ENCODE measurements around the gene GARRE1. TPM values are rescaled to one million over a fixed set of nuclear protein-coding genes. Genes with fewer than 3 reads are reported as not detected.

The GARRE1 gene
- total and polyA plus RNA-seq, 4 donors = 6.7 to 69.0 (median 14.7) TPM

DNA sequence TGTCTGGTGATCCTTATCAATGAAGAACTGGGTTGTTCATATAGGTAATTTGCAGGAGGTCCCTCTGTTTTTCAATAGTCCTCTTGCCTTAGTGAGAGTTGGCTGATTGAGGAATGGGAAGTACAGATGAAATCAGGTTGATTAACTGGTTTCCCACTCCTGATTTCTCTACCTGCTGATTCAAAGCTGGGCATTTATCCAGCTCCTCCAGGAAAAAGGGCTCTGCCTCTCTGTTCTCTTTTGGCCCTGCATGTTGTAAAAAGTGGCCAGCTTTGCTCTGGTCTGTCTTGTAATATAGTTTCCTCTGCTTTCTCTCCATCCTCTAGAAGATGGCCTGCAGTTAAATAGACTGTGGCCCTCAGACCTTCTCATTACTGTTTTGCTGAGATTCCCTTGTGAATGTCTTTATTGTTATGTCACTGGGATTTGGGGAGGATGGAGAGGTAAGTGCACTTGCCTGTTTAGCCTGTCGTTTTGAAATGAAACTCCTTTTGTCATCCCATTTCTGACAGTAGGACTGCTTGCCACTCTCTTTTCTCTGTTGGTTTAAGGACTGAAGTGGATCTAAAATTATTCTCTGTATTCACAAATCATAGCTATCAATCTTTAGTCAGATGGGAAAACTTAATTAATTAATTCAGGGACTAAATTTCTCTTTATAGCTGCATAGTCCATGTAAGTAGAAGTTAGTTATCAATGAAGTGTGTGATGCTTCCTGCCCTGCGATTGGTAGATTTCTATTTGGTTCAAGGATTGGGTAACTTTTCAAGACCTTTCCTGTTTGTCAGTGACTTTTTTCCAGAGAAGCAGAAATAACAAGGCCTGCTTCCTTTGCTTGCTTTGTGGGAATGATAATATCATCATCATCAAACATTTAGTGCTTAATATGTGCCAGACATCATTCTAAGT lies 28.5 kb downstream of the GARRE1 start:
- 49 to 65% methylated on average over 2 of the region's 2 CpGs for WGBS, 2 donors
- Histone ChIP-seq H3K9me3 (ENCODE audit: control insufficient read depth in 4 of 4, insufficient read depth in 3 of 4, low read length in 3 of 4) (no peaks in the 10 kb centered on the region), H3K36me3 (ENCODE audit: control insufficient read depth in 4 of 4, insufficient read depth in 4 of 4, low read length in 4 of 4) (peaks cover 0 to 8% (median 2%) of the 10 kb centered on the region in 4 donors), H3K9ac (ENCODE audit: insufficient read depth in 1 of 2, low read length in 2 of 2) (no peak overlapping the region), H3K4me1 (ENCODE audit: control insufficient read depth in 5 of 5, insufficient read depth in 5 of 5, low read length in 5 of 5) (peaks cover 0 to 7% (median 0%) of the 10 kb centered on the region in 5 donors), H3K4me3 (no peak overlapping the region), H3K27ac (ENCODE audit: low read depth in 1 of 2, low read length in 1 of 2) (no peak overlapping the region), H3K27me3 (ENCODE audit: control insufficient read depth in 3 of 3, insufficient read depth in 3 of 3, low read length in 2 of 3) (no peaks in the 10 kb centered on the region)
- no peak for ATAC-seq (ENCODE audit: insufficient read depth, low FRiP score)
- no peak for DNase-seq
- TF ChIP-seq, protein P1, sequence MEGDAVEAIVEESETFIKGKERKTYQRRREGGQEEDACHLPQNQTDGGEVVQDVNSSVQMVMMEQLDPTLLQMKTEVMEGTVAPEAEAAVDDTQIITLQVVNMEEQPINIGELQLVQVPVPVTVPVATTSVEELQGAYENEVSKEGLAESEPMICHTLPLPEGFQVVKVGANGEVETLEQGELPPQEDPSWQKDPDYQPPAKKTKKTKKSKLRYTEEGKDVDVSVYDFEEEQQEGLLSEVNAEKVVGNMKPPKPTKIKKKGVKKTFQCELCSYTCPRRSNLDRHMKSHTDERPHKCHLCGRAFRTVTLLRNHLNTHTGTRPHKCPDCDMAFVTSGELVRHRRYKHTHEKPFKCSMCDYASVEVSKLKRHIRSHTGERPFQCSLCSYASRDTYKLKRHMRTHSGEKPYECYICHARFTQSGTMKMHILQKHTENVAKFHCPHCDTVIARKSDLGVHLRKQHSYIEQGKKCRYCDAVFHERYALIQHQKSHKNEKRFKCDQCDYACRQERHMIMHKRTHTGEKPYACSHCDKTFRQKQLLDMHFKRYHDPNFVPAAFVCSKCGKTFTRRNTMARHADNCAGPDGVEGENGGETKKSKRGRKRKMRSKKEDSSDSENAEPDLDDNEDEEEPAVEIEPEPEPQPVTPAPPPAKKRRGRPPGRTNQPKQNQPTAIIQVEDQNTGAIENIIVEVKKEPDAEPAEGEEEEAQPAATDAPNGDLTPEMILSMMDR (IDR thresholded peaks at IDR 0.05; ENCODE audit: control extremely low read depth, extremely low read depth) = no peak

DNA sequence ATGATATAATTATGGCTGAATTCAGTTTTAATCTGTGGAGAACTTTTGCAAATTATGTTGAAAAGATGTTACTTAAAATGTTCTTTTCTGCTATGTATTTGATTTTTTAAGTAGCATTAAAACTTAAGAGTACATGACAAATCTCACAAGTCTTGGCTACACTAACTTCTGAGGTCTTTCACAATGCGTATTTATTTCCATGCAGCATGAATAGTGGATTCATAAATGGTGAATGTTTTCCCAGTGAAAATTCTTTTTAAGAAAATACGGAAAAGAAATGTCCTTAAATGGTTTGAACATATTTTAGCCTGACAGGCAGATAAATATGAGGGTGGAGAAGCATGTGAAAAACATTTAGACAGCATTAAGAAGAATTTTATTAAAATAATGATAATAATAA lies 30.2 kb downstream of the GARRE1 start:
- no peak for ATAC-seq (ENCODE audit: insufficient read depth, low FRiP score)
- no peak for DNase-seq
- H3K9ac ChIP-seq (ENCODE audit: insufficient read depth in 1 of 2, low read length in 2 of 2) = no peak overlapping the region
- 86 to 95% methylated on average over 2 of the region's 2 CpGs for WGBS, 2 donors
- peaks cover 0 to 3% (median 0%) of the 10 kb centered on the region in 4 donors for H3K36me3 ChIP-seq (ENCODE audit: control insufficient read depth in 4 of 4, insufficient read depth in 4 of 4, low read length in 4 of 4)
- no peak overlapping the region for H3K27ac ChIP-seq (ENCODE audit: low read depth in 1 of 2, low read length in 1 of 2)
- TF ChIP-seq, protein P1 (IDR thresholded peaks at IDR 0.05; ENCODE audit: control extremely low read depth, extremely low read depth) = no peak
- H3K4me3 ChIP-seq = no peak overlapping the region
- no peaks in the 10 kb centered on the region for H3K9me3 ChIP-seq (ENCODE audit: control insufficient read depth in 4 of 4, insufficient read depth in 3 of 4, low read length in 3 of 4)
- H3K4me1 ChIP-seq (ENCODE audit: control insufficient read depth in 5 of 5, insufficient read depth in 5 of 5, low read length in 5 of 5) = peaks cover 0 to 7% (median 0%) of the 10 kb centered on the region in 5 donors
- H3K27me3 ChIP-seq (ENCODE audit: control insufficient read depth in 3 of 3, insufficient read depth in 3 of 3, low read length in 2 of 3) = no peaks in the 10 kb centered on the region

DNA sequence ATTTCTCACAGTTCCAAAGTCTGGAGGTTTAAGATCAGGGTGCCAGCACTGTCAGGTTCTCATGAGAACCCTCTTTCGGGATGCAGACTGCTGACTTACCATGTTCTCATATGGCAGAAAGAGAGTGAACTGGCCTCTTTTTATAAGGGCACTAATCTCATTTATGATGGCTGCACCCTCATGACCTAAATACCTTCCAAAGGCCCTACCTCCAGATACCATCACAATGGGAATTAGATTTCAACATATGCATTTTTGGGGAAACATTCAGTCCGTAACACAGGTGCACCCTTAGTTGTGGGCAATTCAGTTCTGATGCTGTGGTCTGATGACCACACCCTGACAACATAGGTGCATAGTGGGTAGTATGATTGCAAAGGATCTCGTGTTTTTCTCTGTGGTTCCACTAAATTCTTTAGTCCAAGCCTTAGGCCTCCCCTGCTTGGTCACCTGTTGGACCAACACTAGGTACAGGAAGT lies 33.3 kb downstream of the GARRE1 start:
- Histone ChIP-seq H3K36me3 (ENCODE audit: control insufficient read depth in 4 of 4, insufficient read depth in 4 of 4, low read length in 4 of 4) (peaks cover 0 to 3% (median 0%) of the 10 kb centered on the region in 4 donors), H3K27ac (ENCODE audit: low read depth in 1 of 2, low read length in 1 of 2) (no peak overlapping the region), H3K4me1 (ENCODE audit: control insufficient read depth in 5 of 5, insufficient read depth in 5 of 5, low read length in 5 of 5) (peaks cover 0 to 5% (median 0%) of the 10 kb centered on the region in 5 donors), H3K9me3 (ENCODE audit: control insufficient read depth in 4 of 4, insufficient read depth in 3 of 4, low read length in 3 of 4) (no peaks in the 10 kb centered on the region), H3K9ac (ENCODE audit: insufficient read depth in 1 of 2, low read length in 2 of 2) (no peak overlapping the region), H3K4me3 (no peak overlapping the region), H3K27me3 (ENCODE audit: control insufficient read depth in 3 of 3, insufficient read depth in 3 of 3, low read length in 2 of 3) (no peaks in the 10 kb centered on the region)
- 93 to 97% methylated on average over 3 of the region's 3 CpGs for WGBS, 2 donors
- TF ChIP-seq, protein P1 (IDR thresholded peaks at IDR 0.05; ENCODE audit: control extremely low read depth, extremely low read depth) = no peak
- ATAC-seq (ENCODE audit: insufficient read depth, low FRiP score) = no peak
- DNase-seq = no peak

All from lung (tissue), 12 donors.